CD14-positive monocyte (primary cell): ENCODE results near the gene TSEN15. TPM values are rescaled to one million over a fixed set of nuclear protein-coding genes. Genes with fewer than 3 reads are reported as not detected.

ENCODE experiments used
- DNase-seq, 3 donors: peaks; one replicate each; pipeline ENCODE4 v3.0.0-alpha.2; 2011 to 2022
- H2AFZ ChIP-seq: 2 replicates; pipeline ENCODE4 v1.6.0; 2012; ENCODE audit warnings: mild to moderate bottlenecking, low read depth, low read length, inconsistent platforms; ENCODE audit not compliant: insufficient read depth, poor library complexity, severe bottlenecking
- H3K27ac ChIP-seq, 2 donors: 1 replicate in 1 of 2; 2 replicates in 1 of 2; pipeline ENCODE4 v1.5.1; 2012 to 2013; ENCODE audit warnings: low read length in 2 of 2, control low read depth in 1 of 2, inconsistent platforms in 1 of 2, low read depth in 1 of 2, mild to moderate bottlenecking in 1 of 2
- H3K27me3 ChIP-seq, 2 donors: one replicate each; pipeline versions ENCODE4 v1.6.0 to v1.6.1; 2011 to 2013; ENCODE audit warnings: low read length in 2 of 2; ENCODE audit not compliant: control insufficient read depth in 2 of 2, insufficient read depth in 2 of 2
- H3K36me3 ChIP-seq, 2 donors: replicated peaks in 1 of 2; 1 replicate in 1 of 2; 2 replicates in 1 of 2; pipeline versions ENCODE4 v1.5.1 to v1.6.1; 2012 to 2013; ENCODE audit warnings: low read length in 2 of 2, control low read depth in 1 of 2, inconsistent platforms in 1 of 2, mild to moderate bottlenecking in 1 of 2; ENCODE audit not compliant: insufficient read depth in 2 of 2, control insufficient read depth in 1 of 2
- H3K4me1 ChIP-seq, 2 donors: 1 replicate in 1 of 2; 2 replicates in 1 of 2; pipeline versions ENCODE4 v1.5.1 to v1.6.1; 2012 to 2013; ENCODE audit warnings: low read length in 2 of 2, control low read depth in 1 of 2, inconsistent platforms in 1 of 2, mild to moderate bottlenecking in 1 of 2, moderate library complexity in 1 of 2; ENCODE audit not compliant: insufficient read depth in 2 of 2, control insufficient read depth in 1 of 2
- H3K4me2 ChIP-seq: replicated peaks from 2 replicates; pipeline ENCODE3; 2012; ENCODE audit warnings: low read length, moderate library complexity, mild to moderate bottlenecking; ENCODE audit not compliant: poor library complexity, severe bottlenecking; ENCODE audit errors: extremely low read depth
- H3K4me3 ChIP-seq, 3 experiments: fragments of 200-600 bp in 1 of 3; sonication (generic) in 1 of 3; replicated peaks in 1 of 3; 1 replicate in 2 of 3; 2 replicates in 1 of 3; pipeline ENCODE4 v1.5.1; 2011 to 2013; ENCODE audit warnings: low read length in 3 of 3, mild to moderate bottlenecking in 3 of 3, control low read depth in 2 of 3, low read depth in 2 of 3, inconsistent platforms in 1 of 3, moderate library complexity in 1 of 3
- H3K79me2 ChIP-seq: 2 replicates; pipeline ENCODE4 v1.6.0; 2012; ENCODE audit warnings: mild to moderate bottlenecking, control low read depth, inconsistent platforms, low read length, moderate library complexity; ENCODE audit not compliant: insufficient read depth
- H3K9ac ChIP-seq: 2 replicates; pipeline ENCODE4 v1.6.0; 2017; ENCODE audit warnings: low read length, mild to moderate bottlenecking; ENCODE audit not compliant: insufficient read depth, poor library complexity, severe bottlenecking
- H3K9me3 ChIP-seq, 2 donors: replicated peaks in 1 of 2; 1 replicate in 1 of 2; 2 replicates in 1 of 2; pipeline versions ENCODE4 v1.5.1 to v1.6.1; 2012 to 2013; ENCODE audit warnings: low read length in 2 of 2, control low read depth in 1 of 2; ENCODE audit not compliant: control insufficient read depth in 1 of 2, insufficient read depth in 1 of 2
- H4K20me1 ChIP-seq: 2 replicates; pipeline ENCODE4 v1.6.0; 2012; ENCODE audit warnings: mild to moderate bottlenecking, low read length, control low read depth, moderate library complexity; ENCODE audit not compliant: insufficient read depth
- H3K27ac Mint-ChIP-seq, 7 donors: one replicate each; pipeline ENCODE4 v1.8.0; 2020; ENCODE audit warnings: mild to moderate bottlenecking in 7 of 7, mixed read lengths in 7 of 7, moderate library complexity in 6 of 7, inconsistent platforms in 2 of 7
- H3K27me3 Mint-ChIP-seq, 3 donors: one replicate each; pipeline ENCODE4 v1.8.0; 2021 to 2022; ENCODE audit warnings: low read depth in 3 of 3, mild to moderate bottlenecking in 3 of 3, mixed read lengths in 3 of 3, moderate library complexity in 3 of 3, inconsistent platforms in 1 of 3
- H3K36me3 Mint-ChIP-seq, 2 donors: one replicate each; pipeline ENCODE4 v1.8.0; 2020; ENCODE audit warnings: mixed read lengths in 2 of 2, inconsistent platforms in 1 of 2, mild to moderate bottlenecking in 1 of 2
- H3K4me1 Mint-ChIP-seq: one replicate; pipeline ENCODE4 v1.8.0; 2020; ENCODE audit warnings: mild to moderate bottlenecking, mixed read lengths
- H3K4me3 Mint-ChIP-seq, 2 donors: one replicate each; pipeline ENCODE4 v1.8.0; 2020; ENCODE audit warnings: mild to moderate bottlenecking in 2 of 2, mixed read lengths in 2 of 2, moderate library complexity in 1 of 2
- H3K9me3 Mint-ChIP-seq, 7 donors: one replicate each; pipeline ENCODE4 v1.8.0; 2020 to 2022; ENCODE audit warnings: mixed read lengths in 7 of 7, mild to moderate bottlenecking in 6 of 7, moderate library complexity in 6 of 7, inconsistent platforms in 2 of 7
- CTCF ChIP-seq: fragments of 200-600 bp; IDR thresholded peaks from one replicate; pipeline ENCODE4 v1.8.0; 2022; ENCODE audit warnings: antibody characterized with exemption, mild to moderate bottlenecking
- WGBS: methylation state at CpG from one replicate; pipeline ENCODE4 v1.1.5; 2013; ENCODE audit warnings: missing lambda C conversion rate; ENCODE audit not compliant: insufficient coverage; 5-methylcytosine and 5-hydroxymethylcytosine counted together
- intact Hi-C, 2 donors: fragments of 100-400 bp; cut with micrococcal nuclease; formaldehyde crosslinking; loops; one replicate each; pipeline versions ENCODE4 v1.15.0 to v1.15.1; 2023
- polyA plus RNA-seq, 3 donors: library from polyadenylated mRNA; depleted of rRNA in 1 of 3; unstranded in 2 of 3; stranded (reverse) in 1 of 3; fragments of 300-500 nt in 2 of 3; fragments of >200 nt in 1 of 3; fragmentation: Illumina TruSeq in 2 of 3; gene quantifications; 1 replicate in 2 of 3; 2 replicates in 1 of 3; pipeline ENCODE4 v1.2.3, GENCODE V29; 2012 to 2021

Gene TSEN15
- polyA plus RNA-seq, 3 donors, result 11.8 to 29.4 (median 23.4) TPM

- Histone ChIP-seq H3K4me2 (no peak overlapping the region), H3K9me3 (peaks cover 0 to 2% of the 10 kb centered on the region in 2 donors), H3K27ac (no peak overlapping the region), H3K36me3 (no peaks in the 10 kb centered on the region), H4K20me1 (no peaks in the 10 kb centered on the region), H2AFZ (no peak overlapping the region), H3K27me3 (no peaks in the 10 kb centered on the region), H3K9ac (no peak overlapping the region), H3K4me1 (no peaks in the 10 kb centered on the region), H3K79me2 (no peaks in the 10 kb centered on the region), H3K4me3 (no peak overlapping the region)
- H3K36me3 Mint-ChIP-seq, result peaks cover 1 to 6% of the 10 kb centered on the region in 2 donors
- DNase-seq, result no peak
- no peak overlapping the region for H3K27ac Mint-ChIP-seq
- TF ChIP-seq CTCF, result no peak
- H3K9me3 Mint-ChIP-seq, result peaks cover 0 to 3% (median 3%) of the 10 kb centered on the region in 7 donors
- intact Hi-C loops, result no loop called here
- no peaks in the 10 kb centered on the region for H3K27me3 Mint-ChIP-seq
- no peak overlapping the region for H3K4me3 Mint-ChIP-seq
- no peaks in the 10 kb centered on the region for H3K4me1 Mint-ChIP-seq
Observed at GRCh38 chr1:184085667-184086066, 34.1 kb downstream of the TSEN15 start.

GRCh38 chr1:184088037-184088436 is 36.5 kb downstream of the TSEN15 start:
- no peak for TF ChIP-seq CTCF
- Histone ChIP-seq H3K4me1 (no peaks in the 10 kb centered on the region), H3K27ac (no peak overlapping the region), H3K79me2 (no peaks in the 10 kb centered on the region), H2AFZ (no peak overlapping the region), H3K9ac (no peak overlapping the region), H3K4me3 (no peak overlapping the region), H3K27me3 (no peaks in the 10 kb centered on the region), H3K9me3 (peaks cover 0 to 2% of the 10 kb centered on the region in 2 donors), H3K4me2 (no peak overlapping the region), H3K36me3 (no peaks in the 10 kb centered on the region), H4K20me1 (no peaks in the 10 kb centered on the region)
- no peak overlapping the region for H3K4me3 Mint-ChIP-seq
- no peaks in the 10 kb centered on the region for H3K4me1 Mint-ChIP-seq
- intact Hi-C loops, result no loop called here
- H3K27me3 Mint-ChIP-seq, result no peaks in the 10 kb centered on the region
- no peak overlapping the region for H3K27ac Mint-ChIP-seq
- WGBS, result 95% methylated on average over 8 of the region's 8 CpGs
- DNase-seq, result no peak
- H3K9me3 Mint-ChIP-seq, result peaks cover 0 to 3% (median 3%) of the 10 kb centered on the region in 7 donors
- H3K36me3 Mint-ChIP-seq, result peaks cover 1 to 6% of the 10 kb centered on the region in 2 donors
